Liver (tissue), 9 donors: ENCODE measurements around the gene STXBP4. TPM values are rescaled to one million over a fixed set of nuclear protein-coding genes. Genes with fewer than 3 reads are reported as not detected.

Source experiments
- DNase-seq: peaks from one replicate; pipeline ENCODE4 v3.0.0-alpha.2; 2017; ENCODE audit warnings: low spot score
- H3K27ac ChIP-seq, 2 donors: one replicate each; pipeline ENCODE4 v1.7.0; 2013; ENCODE audit warnings: inconsistent platforms in 2 of 2, low read length in 2 of 2, control low read depth in 1 of 2, low read depth in 1 of 2, mild to moderate bottlenecking in 1 of 2
- H3K27me3 ChIP-seq, 4 donors: one replicate each; pipeline versions ENCODE4 v1.6.1 to v1.7.0; 2013; ENCODE audit warnings: low read length in 3 of 4, inconsistent platforms in 1 of 4, mild to moderate bottlenecking in 1 of 4, moderate library complexity in 1 of 4; ENCODE audit not compliant: control insufficient read depth in 4 of 4, insufficient read depth in 4 of 4
- H3K36me3 ChIP-seq, 4 donors: one replicate each; pipeline versions ENCODE4 v1.6.1 to v1.7.0; 2013; ENCODE audit warnings: low read length in 3 of 4, mild to moderate bottlenecking in 3 of 4, low read depth in 1 of 4, moderate library complexity in 1 of 4; ENCODE audit not compliant: control insufficient read depth in 4 of 4, insufficient read depth in 3 of 4
- H3K4me1 ChIP-seq, 4 donors: one replicate each; pipeline versions ENCODE4 v1.6.1 to v1.7.0; 2013; ENCODE audit warnings: low read length in 3 of 4, mild to moderate bottlenecking in 3 of 4, moderate library complexity in 1 of 4; ENCODE audit not compliant: control insufficient read depth in 4 of 4, insufficient read depth in 4 of 4
- H3K4me3 ChIP-seq, 3 donors: one replicate each; pipeline versions ENCODE4 v1.6.1 to v1.7.0; 2013; ENCODE audit warnings: low read length in 3 of 3, control low read depth in 1 of 3, low read depth in 1 of 3, mild to moderate bottlenecking in 1 of 3
- H3K9ac ChIP-seq, 2 donors: one replicate each; pipeline ENCODE4 v1.7.0; 2013; ENCODE audit warnings: low read length in 2 of 2, mild to moderate bottlenecking in 2 of 2, moderate library complexity in 2 of 2, control low read depth in 1 of 2, low read depth in 1 of 2
- H3K9me3 ChIP-seq, 4 donors: one replicate each; pipeline versions ENCODE4 v1.6.1 to v1.7.0; 2013; ENCODE audit warnings: low read length in 3 of 4; ENCODE audit not compliant: control insufficient read depth in 4 of 4
- ATF3 ChIP-seq: IDR thresholded peaks from 2 replicates; pipeline ENCODE4 v1.6.1; 2016; ENCODE audit warnings: antibody characterized with exemption
- CTCF ChIP-seq: fragments of 150-350 bp; IDR thresholded peaks from 2 replicates; pipeline ENCODE4 v1.5.1; 2017; ENCODE audit warnings: improper control_type of control experiment, low read depth, low read length; ENCODE audit not compliant: missing input control
- EGR1 ChIP-seq, 2 donors: IDR thresholded peaks; 2 replicates each; pipeline ENCODE4 v1.6.1; 2016 to 2018; ENCODE audit warnings: antibody characterized with exemption in 2 of 2, low read depth in 2 of 2
- FOXA1 ChIP-seq: IDR thresholded peaks from 2 replicates; pipeline ENCODE4 v1.6.1; 2016; ENCODE audit warnings: antibody characterized with exemption
- FOXA2 ChIP-seq: IDR thresholded peaks from 2 replicates; pipeline ENCODE4 v1.6.1; 2016; ENCODE audit warnings: antibody characterized with exemption
- HNF4A ChIP-seq, 2 donors: conservative IDR thresholded peaks; 2 replicates each; pipeline ENCODE4 v1.6.1; 2016; ENCODE audit warnings: antibody characterized with exemption in 2 of 2, mild to moderate bottlenecking in 2 of 2
- HNF4G ChIP-seq: IDR thresholded peaks from 2 replicates; pipeline ENCODE4 v1.6.1; 2016; ENCODE audit warnings: antibody characterized with exemption
- JUND ChIP-seq, 2 donors: IDR thresholded peaks; 2 replicates each; pipeline ENCODE4 v1.6.1; 2016; ENCODE audit warnings: antibody characterized with exemption in 2 of 2
- NR2F2 ChIP-seq: IDR thresholded peaks from 2 replicates; pipeline ENCODE4 v1.6.1; 2016; ENCODE audit warnings: antibody characterized with exemption
- RAD21 ChIP-seq, 2 donors: IDR thresholded peaks; 2 replicates each; pipeline ENCODE4 v1.6.1; 2016; ENCODE audit warnings: antibody characterized with exemption in 2 of 2, mild to moderate bottlenecking in 2 of 2
- REST ChIP-seq: IDR thresholded peaks from 2 replicates; pipeline ENCODE4 v1.6.1; 2016; ENCODE audit warnings: antibody characterized with exemption, mild to moderate bottlenecking
- RXRA ChIP-seq, 2 donors: IDR thresholded peaks; 2 replicates each; pipeline ENCODE4 v1.6.1; 2017 to 2018; ENCODE audit warnings: antibody characterized with exemption in 2 of 2, mild to moderate bottlenecking in 1 of 2
- SP1 ChIP-seq: IDR thresholded peaks from 2 replicates; pipeline ENCODE4 v1.6.1; 2018; ENCODE audit warnings: antibody characterized with exemption, mild to moderate bottlenecking
- TAF1 ChIP-seq: conservative IDR thresholded peaks from 2 replicates; pipeline ENCODE4 v1.6.1; 2016; ENCODE audit warnings: antibody characterized with exemption, mild to moderate bottlenecking
- YY1 ChIP-seq: IDR thresholded peaks from 2 replicates; pipeline ENCODE4 v1.6.1; 2016; ENCODE audit warnings: antibody characterized with exemption, mild to moderate bottlenecking
- WGBS: extraction: QIAGEN DNeasy Blood & Tissue Kit; methylation state at CpG from one replicate; pipeline ENCODE4 v1.1.7; 2013; 5-methylcytosine and 5-hydroxymethylcytosine counted together
- polyA plus RNA-seq, 2 donors: library from polyadenylated mRNA; stranded (reverse) in 1 of 2; unstranded in 1 of 2; fragments of 200-250 nt in 1 of 2; fragments of >200 nt in 1 of 2; fragmentation: Nextera tagmentation in 1 of 2; extraction: Ambion mirVana in 1 of 2; gene quantifications; one replicate each; pipeline versions ENCODE4 v1.2.1 to v1.2.3, GENCODE V29; 2013 to 2015
- total RNA-seq, 2 donors: library from RNA; depleted of rRNA; stranded (reverse); fragments of >200 nt; gene quantifications; one replicate each; pipeline ENCODE4 v1.2.3, GENCODE V29; 2014
- TF ChIP-seq, protein P1 (sequence below): IDR thresholded peaks from 2 replicates; pipeline ENCODE4 v1.6.1; 2016; ENCODE audit warnings: antibody characterized with exemption
- TF ChIP-seq, protein P2 (sequence below): IDR thresholded peaks from 2 replicates; pipeline ENCODE4 v1.6.1; 2016; ENCODE audit warnings: antibody characterized with exemption
- donor health status: healthy.
- donor health status: healthy.
- donor health status: healthy.
- donor health status: healthy.
- donor health status: healthy.

Gene STXBP4
- total and polyA plus RNA-seq, 4 donors: 1.5 to 12.6 (median 3.5) TPM

DNA sequence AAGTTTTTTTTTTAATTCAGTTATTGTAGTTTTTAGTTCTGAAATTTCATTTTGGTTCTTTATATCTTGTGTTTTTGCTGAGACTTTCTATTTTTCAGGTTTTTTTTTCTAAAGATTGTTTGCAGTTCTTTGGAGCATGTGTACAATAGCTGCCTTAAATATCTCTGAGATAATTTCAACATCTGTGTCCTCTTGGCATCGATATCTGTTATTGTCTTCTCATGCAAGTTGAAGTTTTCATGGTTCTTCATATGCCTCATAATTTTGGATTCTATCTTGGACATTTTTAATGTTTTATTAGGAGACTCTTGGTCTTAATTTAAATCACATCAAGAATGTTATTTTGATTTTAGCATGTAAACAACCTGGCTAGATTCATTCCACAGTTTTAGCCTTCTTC is 22.9 kb upstream of the STXBP4 start:
- H3K27me3 ChIP-seq: no peaks in the 10 kb centered on the region
- TF ChIP-seq YY1 (no peak), RAD21 (IDR thresholded peaks at IDR 0.05) (no peak), EGR1 (IDR thresholded peaks at IDR 0.05; ENCODE audit: low read depth in 2 of 2) (no peak), REST (no peak)
- H3K4me3 ChIP-seq: no peak overlapping the region
- no peak overlapping the region for H3K27ac ChIP-seq
- no peaks in the 10 kb centered on the region for H3K9me3 ChIP-seq
- H3K4me1 ChIP-seq: no peaks in the 10 kb centered on the region
- DNase-seq: no peak
- peaks cover 1 to 38% (median 25%) of the 10 kb centered on the region in 4 donors for H3K36me3 ChIP-seq
- H3K9ac ChIP-seq: no peak overlapping the region
- WGBS: 92% methylated on average over 1 of the region's 1 CpG

DNA sequence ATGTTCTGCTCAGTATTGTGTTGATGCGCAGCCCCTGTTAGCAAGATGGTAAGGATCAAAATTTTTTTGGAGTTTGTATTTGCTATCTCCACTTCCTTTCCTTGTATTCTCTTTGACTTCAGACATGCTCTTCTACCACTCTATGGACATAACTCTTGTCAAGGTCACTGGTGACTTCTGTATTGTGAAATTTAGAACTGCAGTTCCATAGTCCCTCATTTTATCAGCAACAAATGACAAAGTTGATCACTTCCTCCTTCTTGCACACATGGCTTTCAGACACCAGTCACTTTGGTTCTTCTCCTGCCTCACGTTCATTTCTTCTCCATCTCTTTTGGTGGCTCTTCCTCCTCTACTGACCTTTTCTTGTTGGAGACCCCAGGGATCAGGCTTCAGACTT is 21.2 kb upstream of the STXBP4 start:
- WGBS: 90% methylated on average over 2 of the region's 2 CpGs
- no peaks in the 10 kb centered on the region for H3K9me3 ChIP-seq
- no peaks in the 10 kb centered on the region for H3K27me3 ChIP-seq
- H3K4me3 ChIP-seq: no peak overlapping the region
- H3K4me1 ChIP-seq: no peaks in the 10 kb centered on the region
- no peak overlapping the region for H3K27ac ChIP-seq
- no peak overlapping the region for H3K9ac ChIP-seq
- peak; percentile 30 to 55 for TF ChIP-seq HNF4A (conservative IDR thresholded peaks at IDR 0.05)
- TF ChIP-seq FOXA2: no peak
- no peak for DNase-seq
- peaks cover 3 to 37% (median 33%) of the 10 kb centered on the region in 4 donors for H3K36me3 ChIP-seq

DNA sequence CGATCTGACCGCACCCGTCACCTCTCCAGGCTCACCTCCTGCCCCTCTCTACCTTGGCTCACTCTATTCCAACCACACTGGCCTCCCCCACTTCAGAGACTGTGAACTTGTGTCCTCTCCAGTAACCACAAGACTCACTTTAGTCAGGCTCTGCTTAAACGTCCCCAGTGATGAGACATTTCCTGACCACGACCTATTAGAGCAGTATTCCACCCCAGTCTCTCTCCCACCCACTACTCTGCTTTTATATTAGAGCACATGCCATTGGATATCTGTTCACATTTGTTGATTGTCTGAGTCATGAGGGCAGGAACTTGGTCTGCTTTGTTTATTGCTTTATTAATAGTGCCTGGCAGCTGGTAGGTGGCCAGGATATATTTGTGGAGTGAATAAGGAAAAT is 20.2 kb upstream of the STXBP4 start:
- WGBS: 84% methylated on average over 5 of the region's 5 CpGs
- H3K4me3 ChIP-seq: no peak overlapping the region
- H3K36me3 ChIP-seq: peaks cover 4 to 42% (median 37%) of the 10 kb centered on the region in 4 donors
- no peak overlapping the region for H3K27ac ChIP-seq
- H3K4me1 ChIP-seq: no peaks in the 10 kb centered on the region
- H3K27me3 ChIP-seq: no peaks in the 10 kb centered on the region
- H3K9ac ChIP-seq: no peak overlapping the region
- no peaks in the 10 kb centered on the region for H3K9me3 ChIP-seq
- TF ChIP-seq TAF1 (no peak), RAD21 (IDR thresholded peaks at IDR 0.05) (no peak), RXRA (IDR thresholded peaks at IDR 0.05) (no peak)
- no peak for DNase-seq

DNA sequence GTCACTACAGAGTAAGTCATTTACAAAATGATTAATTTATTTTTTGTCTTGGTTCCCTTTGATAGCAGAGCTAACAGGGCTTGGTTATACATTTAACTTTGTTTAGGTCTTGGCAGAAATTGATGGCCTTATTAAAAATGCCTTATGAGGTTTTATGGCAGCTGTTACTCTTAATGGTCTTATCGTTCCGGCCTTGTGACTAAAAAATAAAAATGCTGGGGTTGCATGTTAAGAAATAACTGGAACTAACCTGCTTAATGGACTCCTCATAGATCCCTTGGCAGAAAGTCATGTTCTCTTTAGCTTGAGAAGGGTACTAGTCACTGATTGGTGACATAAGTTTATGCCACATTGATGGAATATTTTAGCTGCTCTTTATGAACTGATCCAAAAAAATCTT is 18.4 kb upstream of the STXBP4 start:
- Histone ChIP-seq H3K27me3 (no peaks in the 10 kb centered on the region), H3K36me3 (peaks cover 7 to 57% (median 49%) of the 10 kb centered on the region in 4 donors), H3K27ac (no peak overlapping the region), H3K4me3 (no peak overlapping the region), H3K4me1 (no peaks in the 10 kb centered on the region), H3K9me3 (no peaks in the 10 kb centered on the region), H3K9ac (no peak overlapping the region)
- no peak for DNase-seq
- 98% methylated on average over 2 of the region's 2 CpGs for WGBS
- TF ChIP-seq FOXA1 (no peak), HNF4A (conservative IDR thresholded peaks at IDR 0.05) (no peak), TAF1 (no peak), JUND (IDR thresholded peaks at IDR 0.05) (no peak), ATF3 (no peak), YY1 (no peak), NR2F2 (no peak), RXRA (IDR thresholded peaks at IDR 0.05) (no peak), CTCF (no peak), HNF4G (no peak), FOXA2 (no peak), RAD21 (IDR thresholded peaks at IDR 0.05) (no peak), EGR1 (IDR thresholded peaks at IDR 0.05; ENCODE audit: low read depth in 2 of 2) (no peak), SP1 (no peak)
- TF ChIP-seq, protein P1, sequence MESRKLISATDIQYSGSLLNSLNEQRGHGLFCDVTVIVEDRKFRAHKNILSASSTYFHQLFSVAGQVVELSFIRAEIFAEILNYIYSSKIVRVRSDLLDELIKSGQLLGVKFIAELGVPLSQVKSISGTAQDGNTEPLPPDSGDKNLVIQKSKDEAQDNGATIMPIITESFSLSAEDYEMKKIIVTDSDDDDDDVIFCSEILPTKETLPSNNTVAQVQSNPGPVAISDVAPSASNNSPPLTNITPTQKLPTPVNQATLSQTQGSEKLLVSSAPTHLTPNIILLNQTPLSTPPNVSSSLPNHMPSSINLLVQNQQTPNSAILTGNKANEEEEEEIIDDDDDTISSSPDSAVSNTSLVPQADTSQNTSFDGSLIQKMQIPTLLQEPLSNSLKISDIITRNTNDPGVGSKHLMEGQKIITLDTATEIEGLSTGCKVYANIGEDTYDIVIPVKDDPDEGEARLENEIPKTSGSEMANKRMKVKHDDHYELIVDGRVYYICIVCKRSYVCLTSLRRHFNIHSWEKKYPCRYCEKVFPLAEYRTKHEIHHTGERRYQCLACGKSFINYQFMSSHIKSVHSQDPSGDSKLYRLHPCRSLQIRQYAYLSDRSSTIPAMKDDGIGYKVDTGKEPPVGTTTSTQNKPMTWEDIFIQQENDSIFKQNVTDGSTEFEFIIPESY: no peak
- TF ChIP-seq, protein P2, sequence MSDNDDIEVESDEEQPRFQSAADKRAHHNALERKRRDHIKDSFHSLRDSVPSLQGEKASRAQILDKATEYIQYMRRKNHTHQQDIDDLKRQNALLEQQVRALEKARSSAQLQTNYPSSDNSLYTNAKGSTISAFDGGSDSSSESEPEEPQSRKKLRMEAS: no peak
